ENCODE measurements around the gene SLC12A1. TPM values are rescaled to one million over a fixed set of nuclear protein-coding genes. Genes with fewer than 3 reads are reported as not detected.

Gene SLC12A1
- total and polyA plus RNA-seq, 11 donors: not detected

GRCh38 chr15:48307586-48307985 is 101.5 kb downstream of the SLC12A1 start:
- Histone ChIP-seq H3K4me1 (no peaks in the 10 kb centered on the region), H3K9me3 (no peaks in the 10 kb centered on the region), H3K36me3 (no peaks in the 10 kb centered on the region), H3K27ac (no peak overlapping the region), H3K4me3 (no peak overlapping the region), H3K27me3 (no peaks in the 10 kb centered on the region)
- TF ChIP-seq CTCF (IDR thresholded peaks at IDR 0.05): no peak
- no peak for TF ChIP-seq POLR2A (IDR thresholded peaks at IDR 0.05)
- ATAC-seq (no peak), DNase-seq (no peak)
- WGBS, 4 donors: 86 to 90% (median 88%) methylated on average over 8 of the region's 8 CpGs
- intact Hi-C loops (cut with DNase I): no loop called here

- intact Hi-C loops (cut with DNase I): no loop called here
- Histone ChIP-seq H3K9me3 (no peaks in the 10 kb centered on the region), H3K36me3 (no peaks in the 10 kb centered on the region), H3K27me3 (no peaks in the 10 kb centered on the region), H3K4me3 (no peak overlapping the region), H3K4me1 (no peaks in the 10 kb centered on the region), H3K27ac (no peak overlapping the region)
- no peak for ATAC-seq
- no peak for DNase-seq
- WGBS, 4 donors: 64 to 67% (median 66%) methylated on average over 2 of the region's 2 CpGs
- no peak for TF ChIP-seq CTCF (IDR thresholded peaks at IDR 0.05)
- TF ChIP-seq POLR2A (IDR thresholded peaks at IDR 0.05): no peak
These were observed 103.6 kb downstream of the SLC12A1 start for GRCh38 chr15:48309740-48310139.

- Histone ChIP-seq H3K4me3 (no peak overlapping the region), H3K4me1 (no peaks in the 10 kb centered on the region), H3K27ac (no peak overlapping the region), H3K36me3 (no peaks in the 10 kb centered on the region), H3K9me3 (no peaks in the 10 kb centered on the region), H3K27me3 (no peaks in the 10 kb centered on the region)
- ATAC-seq (no peak), DNase-seq (no peak)
- intact Hi-C loops (cut with DNase I): no loop called here
- WGBS, 4 donors: 80 to 91% (median 88%) methylated on average over 2 of the region's 2 CpGs
- TF ChIP-seq CTCF (IDR thresholded peaks at IDR 0.05): no peak
- TF ChIP-seq POLR2A (IDR thresholded peaks at IDR 0.05): no peak
These were observed 107.1 kb downstream of the SLC12A1 start for GRCh38 chr15:48313216-48313615.

- no peak for TF ChIP-seq CTCF (IDR thresholded peaks at IDR 0.05)
- TF ChIP-seq POLR2A (IDR thresholded peaks at IDR 0.05): no peak
- Histone ChIP-seq H3K27me3 (no peaks in the 10 kb centered on the region), H3K4me1 (no peaks in the 10 kb centered on the region), H3K4me3 (no peak overlapping the region), H3K27ac (no peak overlapping the region), H3K36me3 (no peaks in the 10 kb centered on the region), H3K9me3 (no peaks in the 10 kb centered on the region)
- intact Hi-C loops (cut with DNase I): no loop called here
- DNase-seq (no peak), ATAC-seq (no peak)
- WGBS, 4 donors: 67 to 76% (median 76%) methylated on average over 10 of the region's 10 CpGs
These were observed 108.9 kb downstream of the SLC12A1 start for GRCh38 chr15:48315041-48315440.

Data from heart left ventricle (tissue), 16 donors.